ENCODE results near the gene INSL4. TPM values are rescaled to one million over a fixed set of nuclear protein-coding genes. Genes with fewer than 3 reads are reported as not detected.
A peak's percentile ranks its signal among the peaks of the same experiment; 100 is the strongest.

INSL4 gene
- polyA plus RNA-seq (ENCODE audit: insufficient read depth in 1 of 5, insufficient read length in 5 of 5, low replicate concordance in 1 of 5) = not detected
- long read RNA-seq, donor 1, partial matches to known transcripts = 0 of 4 reads
- long read RNA-seq, donor 1, other reads (novel, unspliced or antisense) = 0 of 4 reads
- long read RNA-seq, donor 2 = 0 reads
- long read RNA-seq, donor 3 = 0 reads
- long read RNA-seq, donor 4 = 0 reads
- long read RNA-seq, donor 5 = 0 reads
- long read RNA-seq, donor 6 = 0 reads
- long read RNA-seq, donor 7 = 0 reads
- long read RNA-seq, donor 8 = 0 reads

GRCh38 chr9:5231212-5231611 is at the start of gene INSL4:
TSS of gene INSL4 (plus strand) at chr9:5231419. CDS start at chr9:5231524, 105 bp downstream.
- no peak for DNase-seq

GRCh38 chr9:5184776-5185175 is 46.4 kb upstream of the INSL4 start:
- no peak for DNase-seq

GRCh38 chr9:5185220-5185840 is 45.9 kb upstream of the INSL4 start, which contains the start of gene INSL6:
TSS of gene INSL6 (minus strand) at chr9:5185639. CDS start at chr9:5185602, 37 bp downstream.
- no peak for DNase-seq

- peak; percentile 11 to 15 for DNase-seq
Measured at GRCh38 chr9:5186416-5187169, 44.6 kb upstream of the INSL4 start.

GRCh38 chr9:5188060-5188984 is 42.9 kb upstream of the INSL4 start:
- DNase-seq = no peak

GRCh38 chr9:5191985-5192384 is 39.2 kb upstream of the INSL4 start:
- DNase-seq = no peak

- DNase-seq = no peak
Measured at GRCh38 chr9:5193345-5193744, 37.9 kb upstream of the INSL4 start.

- DNase-seq = no peak
Measured at GRCh38 chr9:5195463-5195862, 35.8 kb upstream of the INSL4 start.

GRCh38 chr9:5205071-5205470 is 26.1 kb upstream of the INSL4 start:
- DNase-seq = no peak

GRCh38 chr9:5230554-5230953 is 665 bp upstream of the INSL4 start:
- no peak for DNase-seq

- DNase-seq = no peak
Measured at GRCh38 chr9:5263351-5264218, 32.4 kb downstream of the INSL4 start.

GRCh38 chr9:5264219-5264595 is 33.0 kb downstream of the INSL4 start:
- DNase-seq = no peak

GRCh38 chr9:5265939-5266338 is 34.7 kb downstream of the INSL4 start:
- no peak for DNase-seq

- peak; percentile 2 to 4 for DNase-seq
Measured at GRCh38 chr9:5269249-5269715, 38.1 kb downstream of the INSL4 start.

GRCh38 chr9:5274770-5275169 is 43.6 kb downstream of the INSL4 start:
- DNase-seq = no peak

GRCh38 chr9:5278486-5278885 is 47.3 kb downstream of the INSL4 start:
- DNase-seq = no peak
